ENCODE measurements around the gene MAP7D3. TPM values are rescaled to one million over a fixed set of nuclear protein-coding genes. Genes with fewer than 3 reads are reported as not detected.

MAP7D3 gene
- total RNA-seq, 2 donors from 2014 or later: 6.7 to 12.2 TPM

- no peaks in the 10 kb centered on the region for H3K36me3 ChIP-seq (replicated peaks in 1 of 2; ENCODE audit: insufficient read depth in 1 of 2, low read depth in 2 of 2)
- intact Hi-C loops (cut with DNase I): no loop called here
- H3K4me3 ChIP-seq: no peak overlapping the region
- no peak overlapping the region for H3K27ac ChIP-seq
- no peak for ATAC-seq
- 24 to 25% methylated on average over 3 of the region's 3 CpGs for WGBS, 2 donors
- no peak for DNase-seq
- no peaks in the 10 kb centered on the region for H3K27me3 ChIP-seq
- no peaks in the 10 kb centered on the region for H3K4me1 ChIP-seq
- H3K9me3 ChIP-seq: no peaks in the 10 kb centered on the region
- TF ChIP-seq POLR2A (IDR thresholded peaks at IDR 0.05): no peak
- no peak for TF ChIP-seq CTCF (IDR thresholded peaks at IDR 0.05)
Observed at GRCh38 chrX:136186023-136186413, 65.2 kb downstream of the MAP7D3 start.

DNA sequence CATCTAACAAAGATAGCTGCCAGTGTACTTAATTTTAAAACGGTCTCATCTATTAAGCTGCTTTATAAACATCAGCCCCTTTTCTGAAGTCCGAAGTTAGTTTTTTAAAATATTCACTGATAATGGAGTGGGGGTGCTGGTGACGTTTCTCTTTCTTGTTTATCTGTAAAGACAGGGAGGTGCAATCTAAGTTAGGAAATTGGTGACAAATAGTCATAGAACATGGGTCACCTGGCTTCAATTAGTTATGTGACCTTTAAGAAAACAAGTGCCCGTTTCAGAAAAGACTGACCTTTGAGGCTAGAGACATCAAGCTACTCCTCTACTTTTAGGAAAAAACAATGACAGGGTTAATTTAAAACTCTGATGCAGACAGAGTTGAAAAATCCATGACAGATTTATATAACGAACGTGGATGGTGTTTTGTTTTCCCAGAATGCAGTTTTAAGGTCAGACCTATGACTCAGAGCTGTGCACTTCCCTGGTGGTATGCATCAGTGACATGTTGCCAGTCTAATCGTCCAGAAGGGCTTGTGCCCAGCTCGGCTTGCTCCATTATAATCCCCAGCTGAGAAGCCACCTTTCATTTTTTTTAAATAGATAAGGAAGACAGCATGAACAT lies 65.7 kb downstream of the MAP7D3 start:
- Histone ChIP-seq H3K27me3 (no peaks in the 10 kb centered on the region), H3K36me3 (replicated peaks in 1 of 2; ENCODE audit: insufficient read depth in 1 of 2, low read depth in 2 of 2) (no peaks in the 10 kb centered on the region), H3K27ac (no peak overlapping the region), H3K9me3 (no peaks in the 10 kb centered on the region), H3K4me1 (no peaks in the 10 kb centered on the region), H3K4me3 (no peak overlapping the region)
- ATAC-seq: no peak
- intact Hi-C loops (cut with DNase I): no loop called here
- WGBS, 2 donors: 8% methylated on average over 8 of the region's 8 CpGs
- DNase-seq: no peak
- TF ChIP-seq CTCF (IDR thresholded peaks at IDR 0.05): no peak
- no peak for TF ChIP-seq POLR2A (IDR thresholded peaks at IDR 0.05)

GRCh38 chrX:136183917-136184316 lies 67.3 kb downstream of the MAP7D3 start:
- Histone ChIP-seq H3K36me3 (replicated peaks in 1 of 2; ENCODE audit: insufficient read depth in 1 of 2, low read depth in 2 of 2) (no peaks in the 10 kb centered on the region), H3K27me3 (no peaks in the 10 kb centered on the region), H3K27ac (no peak overlapping the region), H3K4me1 (no peaks in the 10 kb centered on the region), H3K4me3 (no peak overlapping the region), H3K9me3 (no peaks in the 10 kb centered on the region)
- no peak for DNase-seq
- TF ChIP-seq CTCF (IDR thresholded peaks at IDR 0.05) (no peak), POLR2A (IDR thresholded peaks at IDR 0.05) (no peak)
- WGBS, 2 donors: 41 to 43% methylated on average over 1 of the region's 1 CpG
- no peak for ATAC-seq
- intact Hi-C loops (cut with DNase I): no loop called here

GRCh38 chrX:136183172-136183571 lies 68.0 kb downstream of the MAP7D3 start:
- no peak overlapping the region for H3K27ac ChIP-seq
- intact Hi-C loops (cut with DNase I): no loop called here

More at GRCh38 chrX:136183172-136183571, 68.0 kb downstream of the MAP7D3 start:
- Histone ChIP-seq H3K27me3 (no peaks in the 10 kb centered on the region), H3K36me3 (replicated peaks in 1 of 2; ENCODE audit: insufficient read depth in 1 of 2, low read depth in 2 of 2) (no peaks in the 10 kb centered on the region), H3K4me3 (no peak overlapping the region), H3K4me1 (no peaks in the 10 kb centered on the region), H3K9me3 (no peaks in the 10 kb centered on the region)
- ATAC-seq (no peak), DNase-seq (no peak)
- TF ChIP-seq CTCF (IDR thresholded peaks at IDR 0.05) (no peak), POLR2A (IDR thresholded peaks at IDR 0.05) (no peak)
- 67 to 72% methylated on average over 4 of the region's 4 CpGs for WGBS, 2 donors
